ENCODE measurements around the gene DPH2.

GRCh38 chr1:43987159-43987902 is 17.5 kb downstream of the DPH2 start:
- no peak for TF ChIP-seq EP300 (IDR thresholded peaks at IDR 0.05)
- TF ChIP-seq POLR2A (IDR thresholded peaks at IDR 0.05; ENCODE audit: low read length) = no peak
- TF ChIP-seq, protein P1, sequence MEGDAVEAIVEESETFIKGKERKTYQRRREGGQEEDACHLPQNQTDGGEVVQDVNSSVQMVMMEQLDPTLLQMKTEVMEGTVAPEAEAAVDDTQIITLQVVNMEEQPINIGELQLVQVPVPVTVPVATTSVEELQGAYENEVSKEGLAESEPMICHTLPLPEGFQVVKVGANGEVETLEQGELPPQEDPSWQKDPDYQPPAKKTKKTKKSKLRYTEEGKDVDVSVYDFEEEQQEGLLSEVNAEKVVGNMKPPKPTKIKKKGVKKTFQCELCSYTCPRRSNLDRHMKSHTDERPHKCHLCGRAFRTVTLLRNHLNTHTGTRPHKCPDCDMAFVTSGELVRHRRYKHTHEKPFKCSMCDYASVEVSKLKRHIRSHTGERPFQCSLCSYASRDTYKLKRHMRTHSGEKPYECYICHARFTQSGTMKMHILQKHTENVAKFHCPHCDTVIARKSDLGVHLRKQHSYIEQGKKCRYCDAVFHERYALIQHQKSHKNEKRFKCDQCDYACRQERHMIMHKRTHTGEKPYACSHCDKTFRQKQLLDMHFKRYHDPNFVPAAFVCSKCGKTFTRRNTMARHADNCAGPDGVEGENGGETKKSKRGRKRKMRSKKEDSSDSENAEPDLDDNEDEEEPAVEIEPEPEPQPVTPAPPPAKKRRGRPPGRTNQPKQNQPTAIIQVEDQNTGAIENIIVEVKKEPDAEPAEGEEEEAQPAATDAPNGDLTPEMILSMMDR (IDR thresholded peaks at IDR 0.05) = no peak
- TF ChIP-seq KDM1A (IDR thresholded peaks at IDR 0.05; ENCODE audit: low read depth) = no peak
- no peak for TF ChIP-seq USF2 (IDR thresholded peaks at IDR 0.05)
- TF ChIP-seq, protein P2, sequence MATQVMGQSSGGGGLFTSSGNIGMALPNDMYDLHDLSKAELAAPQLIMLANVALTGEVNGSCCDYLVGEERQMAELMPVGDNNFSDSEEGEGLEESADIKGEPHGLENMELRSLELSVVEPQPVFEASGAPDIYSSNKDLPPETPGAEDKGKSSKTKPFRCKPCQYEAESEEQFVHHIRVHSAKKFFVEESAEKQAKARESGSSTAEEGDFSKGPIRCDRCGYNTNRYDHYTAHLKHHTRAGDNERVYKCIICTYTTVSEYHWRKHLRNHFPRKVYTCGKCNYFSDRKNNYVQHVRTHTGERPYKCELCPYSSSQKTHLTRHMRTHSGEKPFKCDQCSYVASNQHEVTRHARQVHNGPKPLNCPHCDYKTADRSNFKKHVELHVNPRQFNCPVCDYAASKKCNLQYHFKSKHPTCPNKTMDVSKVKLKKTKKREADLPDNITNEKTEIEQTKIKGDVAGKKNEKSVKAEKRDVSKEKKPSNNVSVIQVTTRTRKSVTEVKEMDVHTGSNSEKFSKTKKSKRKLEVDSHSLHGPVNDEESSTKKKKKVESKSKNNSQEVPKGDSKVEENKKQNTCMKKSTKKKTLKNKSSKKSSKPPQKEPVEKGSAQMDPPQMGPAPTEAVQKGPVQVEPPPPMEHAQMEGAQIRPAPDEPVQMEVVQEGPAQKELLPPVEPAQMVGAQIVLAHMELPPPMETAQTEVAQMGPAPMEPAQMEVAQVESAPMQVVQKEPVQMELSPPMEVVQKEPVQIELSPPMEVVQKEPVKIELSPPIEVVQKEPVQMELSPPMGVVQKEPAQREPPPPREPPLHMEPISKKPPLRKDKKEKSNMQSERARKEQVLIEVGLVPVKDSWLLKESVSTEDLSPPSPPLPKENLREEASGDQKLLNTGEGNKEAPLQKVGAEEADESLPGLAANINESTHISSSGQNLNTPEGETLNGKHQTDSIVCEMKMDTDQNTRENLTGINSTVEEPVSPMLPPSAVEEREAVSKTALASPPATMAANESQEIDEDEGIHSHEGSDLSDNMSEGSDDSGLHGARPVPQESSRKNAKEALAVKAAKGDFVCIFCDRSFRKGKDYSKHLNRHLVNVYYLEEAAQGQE (IDR thresholded peaks at IDR 0.05) = no peak
- no peak for TF ChIP-seq ESRRA (IDR thresholded peaks at IDR 0.05; ENCODE audit: borderline replicate concordance, low read length)
